ENCODE measurements around the gene MPZ. TPM values are rescaled to one million over a fixed set of nuclear protein-coding genes. Genes with fewer than 3 reads are reported as not detected.

MPZ gene
- total RNA-seq, 4 donors from 2014 or later: 0.67 to 1.9 (median 0.93) TPM

DNA sequence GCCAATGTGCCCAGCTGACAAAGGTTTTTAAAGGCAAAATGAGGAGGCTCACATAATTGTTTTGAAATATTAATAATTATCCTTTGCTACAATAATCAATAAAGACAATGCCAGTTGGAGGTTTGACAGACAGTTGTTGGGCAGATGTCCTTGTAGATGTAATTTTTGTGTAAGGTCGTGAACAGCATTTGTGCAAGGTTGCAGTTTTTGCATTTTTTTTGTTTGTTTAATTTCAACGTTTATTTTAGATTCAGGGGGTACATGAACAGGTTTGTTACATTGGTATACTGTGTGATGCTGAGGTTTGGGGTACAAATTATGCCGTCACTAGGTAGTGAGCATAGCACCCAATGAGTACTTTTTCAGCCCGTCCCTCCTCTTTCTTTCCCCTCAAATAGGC, 9.3 kb downstream of the MPZ start:
- Histone ChIP-seq H3K4me1 (peaks cover 14 to 15% of the 10 kb centered on the region in 2 donors), H3K27ac (no peak overlapping the region), H3K4me3 (replicated peaks in 1 of 3) (no peak overlapping the region), H3K27me3 (no peaks in the 10 kb centered on the region), H3K36me3 (no peaks in the 10 kb centered on the region), H3K9me3 (no peaks in the 10 kb centered on the region)
- DNase-seq: no peak
- TF ChIP-seq POLR2A (IDR thresholded peaks at IDR 0.05) (no peak), CTCF (IDR thresholded peaks at IDR 0.05) (no peak)
- 91% methylated on average over 4 of the region's 4 CpGs for WGBS, 2 donors
- intact Hi-C loops (cut with DNase I): no loop called here

GRCh38 chr1:161299347-161299746, 10.4 kb downstream of the MPZ start:
- WGBS, 2 donors: 77 to 82% methylated on average over 9 of the region's 9 CpGs
- intact Hi-C loops (cut with DNase I): no loop called here
- no peaks in the 10 kb centered on the region for H3K9me3 ChIP-seq

DNA sequence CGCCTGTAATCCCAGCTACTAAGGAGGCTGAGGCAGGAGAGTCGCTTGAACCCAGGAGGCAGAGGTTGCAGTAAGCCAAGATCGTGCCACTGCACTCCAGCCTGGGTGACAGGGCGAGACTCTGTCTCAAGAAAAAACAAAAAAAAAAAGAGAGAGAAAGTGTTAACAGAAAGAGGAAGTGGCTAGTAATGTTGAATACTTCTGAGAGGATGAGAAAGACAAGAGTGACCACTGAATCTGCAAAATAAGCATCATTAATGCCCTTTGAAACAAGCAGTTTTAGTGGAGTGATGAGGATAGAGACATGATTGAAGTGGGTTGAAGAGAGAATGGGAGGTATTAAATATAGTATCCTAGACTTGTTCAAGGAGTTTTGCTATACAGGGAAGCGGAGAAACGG, 11.7 kb downstream of the MPZ start:
- WGBS, 2 donors: 93 to 95% methylated on average over 6 of the region's 6 CpGs

More at GRCh38 chr1:161299347-161299746, 10.4 kb downstream of the MPZ start:
- H3K27me3 ChIP-seq: no peaks in the 10 kb centered on the region
- TF ChIP-seq CTCF (IDR thresholded peaks at IDR 0.05): no peak
- no peak for TF ChIP-seq POLR2A (IDR thresholded peaks at IDR 0.05)
- DNase-seq: no peak
- H3K36me3 ChIP-seq: no peaks in the 10 kb centered on the region
- peaks cover 3% of the 10 kb centered on the region in 2 donors for H3K4me1 ChIP-seq
- H3K27ac ChIP-seq: no peak overlapping the region
- H3K4me3 ChIP-seq (replicated peaks in 1 of 3): no peak overlapping the region

DNA sequence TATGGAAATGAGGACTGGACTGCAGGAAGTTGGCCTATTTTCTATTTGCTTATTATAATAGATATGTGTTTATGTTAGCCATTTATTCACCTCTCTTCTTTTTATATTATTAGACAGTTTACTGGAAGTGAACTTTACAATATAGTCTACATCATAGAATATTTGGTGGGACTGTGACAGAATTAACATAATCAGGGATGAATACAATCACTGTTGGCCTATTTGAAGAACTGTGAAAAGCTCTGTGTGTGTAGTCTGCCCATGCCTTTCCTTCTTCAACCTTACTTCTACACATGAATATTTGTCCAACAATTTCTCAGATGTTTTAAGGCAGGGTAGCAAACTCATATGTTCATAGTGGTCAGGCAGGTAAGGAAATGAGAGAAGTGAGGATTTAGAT, 12.4 kb downstream of the MPZ start:
- Histone ChIP-seq H3K4me1 (no peaks in the 10 kb centered on the region), H3K4me3 (replicated peaks in 1 of 3) (no peak overlapping the region), H3K27me3 (no peaks in the 10 kb centered on the region), H3K36me3 (no peaks in the 10 kb centered on the region), H3K9me3 (no peaks in the 10 kb centered on the region), H3K27ac (no peak overlapping the region)
- DNase-seq: no peak
- no peak for TF ChIP-seq CTCF (IDR thresholded peaks at IDR 0.05)
- no peak for TF ChIP-seq POLR2A (IDR thresholded peaks at IDR 0.05)
- intact Hi-C loops (cut with DNase I): no loop called here

More for the DNA sequence above, 11.7 kb downstream of the MPZ start:
- no peak for DNase-seq
- Histone ChIP-seq H3K4me3 (replicated peaks in 1 of 3) (no peak overlapping the region), H3K4me1 (no peaks in the 10 kb centered on the region), H3K27ac (no peak overlapping the region), H3K9me3 (no peaks in the 10 kb centered on the region), H3K27me3 (no peaks in the 10 kb centered on the region), H3K36me3 (no peaks in the 10 kb centered on the region)
- intact Hi-C loops (cut with DNase I): no loop called here
- no peak for TF ChIP-seq CTCF (IDR thresholded peaks at IDR 0.05)
- no peak for TF ChIP-seq POLR2A (IDR thresholded peaks at IDR 0.05)

DNA sequence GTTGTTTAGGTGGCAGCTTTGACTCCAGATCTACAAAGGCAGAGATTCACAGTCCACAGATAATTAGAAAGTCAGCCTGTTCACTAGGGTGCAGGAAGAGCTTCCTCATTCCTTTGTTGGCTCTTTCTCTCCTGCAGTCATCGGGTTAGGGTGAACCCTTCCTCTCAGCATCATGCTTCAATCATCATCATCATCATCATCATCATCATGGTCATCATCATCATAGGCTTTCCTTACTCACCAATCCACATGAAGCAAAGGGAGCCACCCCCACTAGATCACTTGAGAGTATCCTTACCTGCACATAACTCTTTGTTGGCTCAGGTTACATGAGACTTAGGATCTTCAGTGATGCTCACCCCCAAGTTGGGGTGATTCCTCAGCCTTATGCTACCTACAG, 19.0 kb downstream of the MPZ start:
- no peak for TF ChIP-seq CTCF (IDR thresholded peaks at IDR 0.05)
- no peak for TF ChIP-seq POLR2A (IDR thresholded peaks at IDR 0.05)
- WGBS, 2 donors: 89 to 100% methylated on average over 1 of the region's 1 CpG
- no peaks in the 10 kb centered on the region for H3K9me3 ChIP-seq
- H3K36me3 ChIP-seq: no peaks in the 10 kb centered on the region
- H3K27ac ChIP-seq: no peak overlapping the region
- no peaks in the 10 kb centered on the region for H3K4me1 ChIP-seq
- intact Hi-C loops (cut with DNase I): no loop called here
- DNase-seq: no peak
- H3K4me3 ChIP-seq (replicated peaks in 1 of 3): no peak overlapping the region
- H3K27me3 ChIP-seq: no peaks in the 10 kb centered on the region

All from thyroid gland (tissue), 4 donors.